HG02884 (cell line): ENCODE measurements around the gene ERICH4.
"Not testable (repeated sequence)": the region's sequence is repeated elsewhere in the genome, so short reads cannot be mapped to it uniquely, and the experiment has no call there.

ENCODE experiments used
- ATAC-seq: cut with Tn5 transposase; IDR thresholded peaks from one replicate; pipeline ENCODE4 v1.9.1; 2021; ENCODE audit warnings: mild to moderate bottlenecking, moderate library complexity; ENCODE audit not compliant: unreplicated experiment

The ERICH4 gene

GRCh38 chr19:41442473-41443355 lies at the start of gene ERICH4:
Gene ERICH4 (plus strand): TSS chr19:41443156. CDS start chr19:41443170, 14 bp downstream.
- ATAC-seq: no peak

GRCh38 chr19:41395355-41395754 lies 47.6 kb upstream of the ERICH4 start:
- ATAC-seq: no peak

GRCh38 chr19:41397086-41398049 lies 45.6 kb upstream of the ERICH4 start, which contains the start of the genes BCKDHA and EXOSC5:
Gene BCKDHA (plus strand): TSS chr19:41397818. CDS start chr19:41397828, 10 bp downstream.
Gene EXOSC5 (minus strand): TSS chr19:41397359. CDS start chr19:41397328, 31 bp downstream.
- peak; percentile 89 for ATAC-seq

- ATAC-seq: no peak
Measured at GRCh38 chr19:41398050-41398418, 44.9 kb upstream of the ERICH4 start.

- no peak for ATAC-seq
Measured at GRCh38 chr19:41398598-41398997, 44.4 kb upstream of the ERICH4 start.

GRCh38 chr19:41399091-41399490 lies 43.9 kb upstream of the ERICH4 start:
- no peak for ATAC-seq

- ATAC-seq: no peak
Measured at GRCh38 chr19:41399525-41399924, 43.4 kb upstream of the ERICH4 start.

GRCh38 chr19:41401483-41401882 lies 41.5 kb upstream of the ERICH4 start:
- no peak for ATAC-seq

- no peak for ATAC-seq
Measured at GRCh38 chr19:41402010-41402409, 40.9 kb upstream of the ERICH4 start.

GRCh38 chr19:41403181-41403970 lies 39.6 kb upstream of the ERICH4 start:
- ATAC-seq: no peak

- ATAC-seq: no peak
Measured at GRCh38 chr19:41405776-41406175, 37.2 kb upstream of the ERICH4 start.

- ATAC-seq: no peak
Measured at GRCh38 chr19:41407271-41407670, 35.7 kb upstream of the ERICH4 start.

- no peak for ATAC-seq
Measured at GRCh38 chr19:41408256-41408655, 34.7 kb upstream of the ERICH4 start.

- ATAC-seq: not testable (repeated sequence)
Measured at GRCh38 chr19:41408846-41409245, 34.1 kb upstream of the ERICH4 start.

GRCh38 chr19:41409288-41409687 lies 33.7 kb upstream of the ERICH4 start:
- ATAC-seq: no peak

- ATAC-seq: no peak
Measured at GRCh38 chr19:41410336-41411054, 32.5 kb upstream of the ERICH4 start.

- ATAC-seq: no peak
Measured at GRCh38 chr19:41411100-41411967, 31.6 kb upstream of the ERICH4 start.

GRCh38 chr19:41411968-41412265 lies 31.0 kb upstream of the ERICH4 start:
- no peak for ATAC-seq

- ATAC-seq: no peak
Measured at GRCh38 chr19:41412953-41413352, 30.0 kb upstream of the ERICH4 start.
